ENCODE data around the gene ADGRA3. TPM values are rescaled to one million over a fixed set of nuclear protein-coding genes. Genes with fewer than 3 reads are reported as not detected.

The ADGRA3 gene
- total RNA-seq, 1 donor from 2014 or later: 18.5 TPM

- DNase-seq (no peak), ATAC-seq (peak; percentile 71)
- H3K9me3 ChIP-seq: no peaks in the 10 kb centered on the region
- intact Hi-C loops (cut with DNase I): no loop called here
- H3K27me3 ChIP-seq: no peaks in the 10 kb centered on the region
- H3K4me3 ChIP-seq: no peak overlapping the region
- H3K36me3 ChIP-seq: no peaks in the 10 kb centered on the region
- H3K4me1 ChIP-seq: no peaks in the 10 kb centered on the region
- H3K27ac ChIP-seq: no peak overlapping the region
- TF ChIP-seq CTCF (IDR thresholded peaks at IDR 0.05): no peak
Measured at GRCh38 chr4:22454955-22455354, 60.9 kb downstream of the ADGRA3 start.

GRCh38 chr4:22454216-22454838 lies 61.5 kb downstream of the ADGRA3 start:
- H3K36me3 ChIP-seq: no peaks in the 10 kb centered on the region
- no peak for TF ChIP-seq CTCF (IDR thresholded peaks at IDR 0.05)
- intact Hi-C loops (cut with DNase I): no loop called here

GRCh38 chr4:22444813-22445212 lies 71.1 kb downstream of the ADGRA3 start:
- Histone ChIP-seq H3K9me3 (no peaks in the 10 kb centered on the region), H3K36me3 (peaks cover 6% of the 10 kb centered on the region), H3K27me3 (no peaks in the 10 kb centered on the region), H3K4me3 (no peak overlapping the region), H3K27ac (no peak overlapping the region), H3K4me1 (no peaks in the 10 kb centered on the region)
- no peak for TF ChIP-seq CTCF (IDR thresholded peaks at IDR 0.05)
- intact Hi-C loops (cut with DNase I): no loop called here
- ATAC-seq (no peak), DNase-seq (no peak)

More at GRCh38 chr4:22454216-22454838, 61.5 kb downstream of the ADGRA3 start:
- H3K27ac ChIP-seq: no peak overlapping the region
- H3K4me1 ChIP-seq: no peaks in the 10 kb centered on the region
- H3K4me3 ChIP-seq: no peak overlapping the region
- ATAC-seq (no peak), DNase-seq (no peak)
- H3K9me3 ChIP-seq: no peaks in the 10 kb centered on the region
- H3K27me3 ChIP-seq: no peaks in the 10 kb centered on the region

DNA sequence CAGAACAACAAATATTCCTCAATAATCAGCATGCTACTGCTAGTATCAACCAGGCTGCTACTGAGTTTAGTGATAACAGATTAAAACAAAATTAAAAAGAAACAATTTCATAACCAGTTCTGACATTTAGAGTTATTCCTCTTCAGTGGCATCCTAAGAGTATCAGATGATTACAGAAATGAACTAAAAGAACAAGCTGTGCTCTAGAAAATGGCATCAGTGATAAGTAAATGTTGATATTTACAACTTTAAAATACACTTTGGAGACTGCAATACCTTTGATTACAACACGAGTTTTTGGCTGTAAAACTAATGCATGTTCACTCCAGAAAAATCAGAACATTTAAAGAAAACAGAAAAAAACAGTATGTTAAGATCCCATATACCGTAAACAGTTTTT lies 72.9 kb downstream of the ADGRA3 start:
- DNase-seq: no peak
- Histone ChIP-seq H3K4me1 (no peaks in the 10 kb centered on the region), H3K27me3 (no peaks in the 10 kb centered on the region), H3K36me3 (peaks cover 6% of the 10 kb centered on the region), H3K27ac (no peak overlapping the region), H3K4me3 (no peak overlapping the region), H3K9me3 (no peaks in the 10 kb centered on the region)
- intact Hi-C loops (cut with DNase I): no loop called here
- TF ChIP-seq CTCF (IDR thresholded peaks at IDR 0.05): no peak
- ATAC-seq: no peak

- Histone ChIP-seq H3K27me3 (no peaks in the 10 kb centered on the region), H3K4me1 (no peaks in the 10 kb centered on the region), H3K27ac (no peak overlapping the region), H3K36me3 (no peaks in the 10 kb centered on the region), H3K9me3 (no peaks in the 10 kb centered on the region), H3K4me3 (no peak overlapping the region)
- no peak for TF ChIP-seq CTCF (IDR thresholded peaks at IDR 0.05)
- no peak for ATAC-seq
- intact Hi-C loops (cut with DNase I): no loop called here
- no peak for DNase-seq
Measured at GRCh38 chr4:22440999-22441398, 74.9 kb downstream of the ADGRA3 start.

DNA sequence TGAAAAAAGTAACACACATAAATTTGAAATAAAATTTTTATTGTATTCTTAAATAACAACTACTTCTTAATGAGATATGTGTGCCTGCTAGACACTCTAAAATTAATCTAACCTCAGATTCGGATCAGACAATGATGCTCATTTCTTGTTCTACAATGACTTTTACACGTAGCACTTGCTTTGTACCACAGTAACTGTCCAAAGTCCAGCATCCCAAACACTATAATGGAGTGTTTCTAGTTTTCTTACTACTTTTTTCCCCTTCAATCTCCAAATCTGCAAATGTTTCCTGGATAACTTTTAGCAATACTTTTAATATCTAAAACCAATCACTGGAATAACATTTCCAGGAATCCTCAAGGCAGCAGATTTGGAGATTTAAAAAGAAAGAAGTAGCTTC lies 75.9 kb downstream of the ADGRA3 start:
- Histone ChIP-seq H3K4me3 (no peak overlapping the region), H3K27ac (no peak overlapping the region), H3K9me3 (no peaks in the 10 kb centered on the region), H3K36me3 (no peaks in the 10 kb centered on the region), H3K27me3 (no peaks in the 10 kb centered on the region), H3K4me1 (no peaks in the 10 kb centered on the region)
- DNase-seq (no peak), ATAC-seq (no peak)
- intact Hi-C loops (cut with DNase I): no loop called here
- no peak for TF ChIP-seq CTCF (IDR thresholded peaks at IDR 0.05)
